HG03039 (cell line): ENCODE measurements around the gene PPP2R5B.

ENCODE experiments used
- ATAC-seq: cut with Tn5 transposase; IDR thresholded peaks from one replicate; pipeline ENCODE4 v1.9.1; 2021; ENCODE audit warnings: mild to moderate bottlenecking, moderate library complexity; ENCODE audit not compliant: unreplicated experiment

Gene PPP2R5B

GRCh38 chr11:64923944-64924909 is at the start of gene PPP2R5B:
TSS of gene PPP2R5B (plus strand) at chr11:64924689. CDS start at chr11:64925735, 1,046 bp downstream.
- peak; percentile 64 for ATAC-seq

GRCh38 chr11:64875369-64876228 is 48.9 kb upstream of the PPP2R5B start:
- no peak for ATAC-seq

GRCh38 chr11:64876229-64876750 is 48.2 kb upstream of the PPP2R5B start:
- no peak for ATAC-seq

- no peak for ATAC-seq
These were observed 47.6 kb upstream of the PPP2R5B start for GRCh38 chr11:64876835-64877341.

- ATAC-seq: no peak
These were observed 46.9 kb upstream of the PPP2R5B start for GRCh38 chr11:64877390-64878222.

GRCh38 chr11:64878223-64878493 is 46.3 kb upstream of the PPP2R5B start:
- no peak for ATAC-seq

GRCh38 chr11:64878494-64879243 is 45.8 kb upstream of the PPP2R5B start, which contains the start of gene EHD1:
TSS of gene EHD1 (minus strand) at chr11:64878621. CDS start at chr11:64878464, 157 bp downstream.
- ATAC-seq: peak; percentile 64

GRCh38 chr11:64879244-64879900 is 45.1 kb upstream of the PPP2R5B start:
- no peak for ATAC-seq

- no peak for ATAC-seq
These were observed 44.1 kb upstream of the PPP2R5B start for GRCh38 chr11:64880240-64881001.

- no peak for ATAC-seq
These were observed 43.0 kb upstream of the PPP2R5B start for GRCh38 chr11:64881476-64881875.

GRCh38 chr11:64882243-64882642 is 42.2 kb upstream of the PPP2R5B start:
- ATAC-seq: no peak

GRCh38 chr11:64883575-64883974 is 40.9 kb upstream of the PPP2R5B start:
- ATAC-seq: no peak

- ATAC-seq: no peak
These were observed 40.5 kb upstream of the PPP2R5B start for GRCh38 chr11:64884019-64884418.

- ATAC-seq: no peak
These were observed 38.9 kb upstream of the PPP2R5B start for GRCh38 chr11:64885367-64886286.

- no peak for ATAC-seq
These were observed 37.2 kb upstream of the PPP2R5B start for GRCh38 chr11:64887234-64887756.

GRCh38 chr11:64887757-64888405 is 36.6 kb upstream of the PPP2R5B start:
- no peak for ATAC-seq

GRCh38 chr11:64888406-64888728 is 36.1 kb upstream of the PPP2R5B start:
- no peak for ATAC-seq
